Measurements from ENCODE around the gene EFCAB3.
"Not testable (repeated sequence)": the region's sequence is repeated elsewhere in the genome, so short reads cannot be mapped to it uniquely, and the experiment has no call there.

The EFCAB3 gene

GRCh38 chr17:62423647-62424461 lies 43.5 kb downstream of the EFCAB3 start, which contains the start of gene METTL2A:
Gene METTL2A (plus strand): TSS chr17:62423897. CDS start chr17:62423903, 6 bp downstream.
- Histone ChIP-seq H3K4me3 (ENCODE audit: low read depth, low read length) (peak within 1 kb of the TSS; percentile 78), H3K4me2 (ENCODE audit: low read length) (peak within 1 kb of the TSS; percentile 55), H2AFZ (peak within 1 kb of the TSS; percentile 88), H3K27ac (peak within 1 kb of the TSS; percentile 63)
- H3K36me3 ChIP-seq (ENCODE audit: control insufficient read depth, insufficient read depth, low read length); H3K9ac ChIP-seq; H3K4me1 ChIP-seq; H3K9me3 ChIP-seq (ENCODE audit: control insufficient read depth, low read length); H3K79me2 ChIP-seq; H3K27me3 ChIP-seq (ENCODE audit: control insufficient read depth, insufficient read depth, low read length): not testable (repeated sequence)
- TF ChIP-seq CTCF (IDR thresholded peaks at IDR 0.05) = peak; percentile 45

GRCh38 chr17:62426214-62426613 lies 45.9 kb downstream of the EFCAB3 start:
- H3K4me3 ChIP-seq (ENCODE audit: low read depth, low read length); H3K4me1 ChIP-seq; H2AFZ ChIP-seq; H3K36me3 ChIP-seq (ENCODE audit: control insufficient read depth, insufficient read depth, low read length); H3K79me2 ChIP-seq; H3K27ac ChIP-seq; H3K9me3 ChIP-seq (ENCODE audit: control insufficient read depth, low read length); H3K27me3 ChIP-seq (ENCODE audit: control insufficient read depth, insufficient read depth, low read length); H3K4me2 ChIP-seq (ENCODE audit: low read length); H3K9ac ChIP-seq: not testable (repeated sequence)

GRCh38 chr17:62435251-62435650 lies 54.9 kb downstream of the EFCAB3 start:
- H3K9ac ChIP-seq; H3K27me3 ChIP-seq (ENCODE audit: control insufficient read depth, insufficient read depth, low read length); H3K36me3 ChIP-seq (ENCODE audit: control insufficient read depth, insufficient read depth, low read length); H3K4me1 ChIP-seq; H2AFZ ChIP-seq; H3K79me2 ChIP-seq; H3K27ac ChIP-seq; H3K9me3 ChIP-seq (ENCODE audit: control insufficient read depth, low read length); H3K4me3 ChIP-seq (ENCODE audit: low read depth, low read length); H3K4me2 ChIP-seq (ENCODE audit: low read length): not testable (repeated sequence)

GRCh38 chr17:62441181-62441580 lies 60.8 kb downstream of the EFCAB3 start:
- H3K4me3 ChIP-seq (ENCODE audit: low read depth, low read length); H3K4me1 ChIP-seq; H3K27ac ChIP-seq; H3K4me2 ChIP-seq (ENCODE audit: low read length); H2AFZ ChIP-seq; H3K36me3 ChIP-seq (ENCODE audit: control insufficient read depth, insufficient read depth, low read length); H3K9ac ChIP-seq; H3K27me3 ChIP-seq (ENCODE audit: control insufficient read depth, insufficient read depth, low read length); H3K79me2 ChIP-seq; H3K9me3 ChIP-seq (ENCODE audit: control insufficient read depth, low read length): not testable (repeated sequence)

GRCh38 chr17:62444063-62444462 lies 63.7 kb downstream of the EFCAB3 start:
- Histone ChIP-seq H3K79me2 (no peaks in the 10 kb centered on the region), H3K4me1 (no peaks in the 10 kb centered on the region), H3K4me3 (ENCODE audit: low read depth, low read length) (no peak overlapping the region), H3K4me2 (ENCODE audit: low read length) (no peak overlapping the region), H3K27ac (no peak overlapping the region), H3K27me3 (ENCODE audit: control insufficient read depth, insufficient read depth, low read length) (no peaks in the 10 kb centered on the region), H3K9me3 (ENCODE audit: control insufficient read depth, low read length) (no peaks in the 10 kb centered on the region), H2AFZ (no peak overlapping the region), H3K9ac (no peak overlapping the region), H3K36me3 (ENCODE audit: control insufficient read depth, insufficient read depth, low read length) (no peaks in the 10 kb centered on the region)
- TF ChIP-seq CTCF (IDR thresholded peaks at IDR 0.05) = no peak

GRCh38 chr17:62445791-62446190 lies 65.4 kb downstream of the EFCAB3 start:
- H3K36me3 ChIP-seq (ENCODE audit: control insufficient read depth, insufficient read depth, low read length); H3K27ac ChIP-seq; H3K4me2 ChIP-seq (ENCODE audit: low read length); H3K4me1 ChIP-seq; H3K9me3 ChIP-seq (ENCODE audit: control insufficient read depth, low read length); H2AFZ ChIP-seq; H3K4me3 ChIP-seq (ENCODE audit: low read depth, low read length); H3K79me2 ChIP-seq; H3K9ac ChIP-seq; H3K27me3 ChIP-seq (ENCODE audit: control insufficient read depth, insufficient read depth, low read length): not testable (repeated sequence)

GRCh38 chr17:62452195-62452594 lies 71.8 kb downstream of the EFCAB3 start:
- not testable (repeated sequence) for H3K79me2 ChIP-seq; H2AFZ ChIP-seq; H3K9ac ChIP-seq; H3K4me1 ChIP-seq; H3K9me3 ChIP-seq (ENCODE audit: control insufficient read depth, low read length); H3K27ac ChIP-seq; H3K36me3 ChIP-seq (ENCODE audit: control insufficient read depth, insufficient read depth, low read length); H3K27me3 ChIP-seq (ENCODE audit: control insufficient read depth, insufficient read depth, low read length); H3K4me2 ChIP-seq (ENCODE audit: low read length); H3K4me3 ChIP-seq (ENCODE audit: low read depth, low read length)

GRCh38 chr17:62453041-62453440 lies 72.7 kb downstream of the EFCAB3 start:
- not testable (repeated sequence) for H3K9ac ChIP-seq; H3K36me3 ChIP-seq (ENCODE audit: control insufficient read depth, insufficient read depth, low read length); H3K79me2 ChIP-seq; H2AFZ ChIP-seq; H3K4me3 ChIP-seq (ENCODE audit: low read depth, low read length); H3K27me3 ChIP-seq (ENCODE audit: control insufficient read depth, insufficient read depth, low read length); H3K4me2 ChIP-seq (ENCODE audit: low read length); H3K27ac ChIP-seq; H3K4me1 ChIP-seq; H3K9me3 ChIP-seq (ENCODE audit: control insufficient read depth, low read length)

GRCh38 chr17:62453656-62454055 lies 73.3 kb downstream of the EFCAB3 start:
- not testable (repeated sequence) for H3K27ac ChIP-seq; H3K36me3 ChIP-seq (ENCODE audit: control insufficient read depth, insufficient read depth, low read length)

More at GRCh38 chr17:62453656-62454055, 73.3 kb downstream of the EFCAB3 start:
- not testable (repeated sequence) for H2AFZ ChIP-seq; H3K79me2 ChIP-seq; H3K27me3 ChIP-seq (ENCODE audit: control insufficient read depth, insufficient read depth, low read length); H3K4me2 ChIP-seq (ENCODE audit: low read length); H3K4me1 ChIP-seq; H3K9ac ChIP-seq; H3K9me3 ChIP-seq (ENCODE audit: control insufficient read depth, low read length); H3K4me3 ChIP-seq (ENCODE audit: low read depth, low read length)
